G401.6 (cell line): ENCODE data around the gene CDSN.

ENCODE experiments used
- FAIRE-seq: peaks from 2 replicates; lab custom pipeline; 2012; peaks lifted over from hg19 to GRCh38; lab: Jason Lieb, UNC

CDSN gene

GRCh38 chr6:31145386-31145785, 25.1 kb upstream of the CDSN start:
- FAIRE-seq = no peak

GRCh38 chr6:31144970-31145340, 24.7 kb upstream of the CDSN start:
- FAIRE-seq = no peak

DNA sequence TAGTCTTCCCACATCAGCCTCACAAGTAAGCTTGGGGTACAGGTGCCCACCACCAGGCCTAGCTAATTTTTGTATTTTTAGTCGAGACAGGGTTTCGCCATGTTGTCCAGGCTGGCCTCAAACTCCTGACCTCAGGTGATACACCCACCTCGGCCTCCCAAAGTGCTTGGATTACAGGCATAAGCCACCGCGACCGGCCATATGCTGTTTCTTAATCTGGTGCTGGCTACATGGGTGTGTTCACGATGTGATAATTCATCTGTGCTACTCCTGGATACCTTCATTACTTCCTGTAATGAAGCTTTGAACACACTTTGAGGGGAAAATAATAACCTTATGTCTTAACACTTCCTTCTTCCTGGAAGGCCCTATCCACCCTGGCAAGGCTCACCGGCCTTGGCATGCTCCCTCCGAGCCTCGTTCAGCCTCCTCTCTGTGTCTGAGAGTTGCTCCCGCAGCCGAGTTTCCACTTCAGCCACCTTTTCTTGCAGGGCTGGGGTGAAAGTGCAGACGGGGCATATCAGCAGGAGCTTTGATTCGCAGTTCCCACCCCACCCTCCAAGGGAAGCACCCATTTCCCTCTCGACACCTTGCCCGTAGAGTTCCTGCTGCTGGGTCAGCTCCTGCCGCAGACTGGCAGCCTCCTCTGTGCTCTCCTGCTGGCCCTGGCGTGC, 24.2 kb upstream of the CDSN start:
- no peak for FAIRE-seq

- no peak for FAIRE-seq
Measured at GRCh38 chr6:31143148-31143547, 22.9 kb upstream of the CDSN start.

GRCh38 chr6:31142361-31142761, 22.1 kb upstream of the CDSN start:
- no peak for FAIRE-seq

- no peak for FAIRE-seq
Measured at GRCh38 chr6:31140643-31141042, 20.4 kb upstream of the CDSN start.

DNA sequence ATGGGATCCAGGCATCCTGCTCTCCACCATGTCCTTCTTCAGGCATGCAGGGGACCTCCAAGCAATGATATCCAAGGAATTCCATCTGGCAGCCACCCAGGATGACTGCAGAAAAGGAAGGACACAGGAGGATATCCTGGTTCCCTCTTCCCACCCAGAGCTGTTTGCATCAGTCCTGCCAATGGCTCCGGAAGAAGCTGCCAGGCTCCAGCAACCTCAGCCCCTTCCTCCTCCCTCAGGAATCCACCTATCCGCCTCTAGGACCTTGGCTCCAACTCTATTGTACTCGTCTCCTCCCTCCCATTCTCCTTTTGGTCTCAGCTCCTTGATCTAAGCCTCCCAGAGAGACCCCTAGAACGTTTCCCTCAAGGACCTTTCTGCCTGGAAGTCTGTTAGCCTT, 19.4 kb upstream of the CDSN start:
- no peak for FAIRE-seq

GRCh38 chr6:31138982-31139381, 18.7 kb upstream of the CDSN start, which contains the start of gene PSORS1C2:
PSORS1C2 (minus strand) TSS chr6:31139066; CDS start chr6:31139026, 40 bp downstream.
- no peak for FAIRE-seq

DNA sequence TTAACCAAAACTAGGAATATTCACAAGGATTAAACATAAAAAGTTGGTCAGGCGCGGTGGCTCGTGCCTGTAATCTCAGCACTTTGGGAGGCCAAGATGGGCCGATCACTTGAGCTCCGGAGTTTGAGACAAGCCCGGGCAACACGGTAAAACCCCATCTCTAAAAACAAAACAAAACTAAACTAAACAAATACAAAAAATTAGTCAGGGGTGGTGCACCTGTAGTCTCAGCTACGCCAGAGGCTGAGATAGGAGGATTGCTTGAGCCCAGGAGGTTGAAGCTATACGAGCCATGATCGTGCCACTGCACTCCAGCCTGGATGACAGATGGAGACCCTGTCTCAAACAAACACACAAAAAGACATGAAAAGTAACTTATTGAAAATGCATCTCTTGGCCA, 15.5 kb upstream of the CDSN start:
- no peak for FAIRE-seq

DNA sequence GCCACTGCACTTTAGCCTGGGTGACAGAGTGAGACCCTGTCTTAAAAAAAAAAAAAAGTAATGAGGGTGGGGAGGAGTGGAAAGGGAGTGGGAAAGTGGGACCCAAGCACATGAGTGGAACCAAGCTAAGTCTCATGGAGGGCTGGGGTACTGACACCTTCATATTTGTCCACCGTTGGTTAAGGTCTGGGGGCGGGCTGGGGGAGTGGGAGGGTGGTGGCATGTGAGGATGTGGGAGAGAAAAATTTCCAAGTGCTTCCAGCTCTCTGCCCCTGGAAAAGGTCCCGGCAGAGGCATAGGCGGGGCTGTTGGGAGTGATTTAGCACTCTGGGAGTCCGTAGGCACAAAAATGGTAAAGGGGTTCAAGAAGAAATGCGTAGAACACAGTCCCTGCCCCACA, 12.6 kb upstream of the CDSN start:
- FAIRE-seq = no peak

DNA sequence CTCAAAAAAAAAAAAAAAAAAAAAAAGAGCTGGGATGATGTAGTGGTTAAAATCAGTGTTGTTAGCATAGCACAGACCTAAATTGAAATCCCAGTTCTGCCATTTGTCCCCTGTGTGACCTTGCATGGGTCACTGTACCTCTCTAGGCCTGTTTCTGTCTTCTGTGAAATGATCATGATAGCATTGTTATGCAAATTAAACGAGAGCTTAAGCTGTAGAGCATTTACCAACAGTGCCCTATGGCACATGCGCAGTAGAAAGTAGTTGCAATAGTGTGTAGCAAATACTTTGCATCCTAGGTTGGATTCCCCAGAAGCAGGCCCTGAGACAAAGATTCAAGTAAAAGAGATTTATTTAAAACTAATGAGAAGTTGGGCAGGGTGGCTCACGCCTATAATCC, 11.3 kb upstream of the CDSN start:
- no peak for FAIRE-seq

DNA sequence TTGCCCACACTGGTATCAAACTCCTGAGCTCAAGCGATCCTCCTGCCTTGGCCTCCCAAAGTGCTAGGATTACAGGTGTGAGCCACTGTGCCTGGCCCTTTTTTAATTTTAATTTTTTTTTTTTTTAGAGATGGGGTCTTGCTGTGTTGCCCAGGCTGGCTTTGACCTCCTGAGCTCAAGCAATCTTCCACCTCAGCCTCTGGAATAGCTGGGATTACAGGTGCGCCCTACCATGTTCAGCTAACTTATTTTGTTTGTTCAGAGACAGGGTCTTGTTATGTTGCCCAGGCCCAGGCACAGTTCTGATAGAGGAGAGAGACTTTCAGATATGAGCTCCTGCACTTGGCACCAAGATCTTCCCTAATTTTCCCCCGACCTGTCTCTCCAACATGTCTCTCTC, 10.5 kb upstream of the CDSN start:
- FAIRE-seq = no peak

- FAIRE-seq = no peak
Measured at GRCh38 chr6:31129130-31129529, 8.9 kb upstream of the CDSN start.

DNA sequence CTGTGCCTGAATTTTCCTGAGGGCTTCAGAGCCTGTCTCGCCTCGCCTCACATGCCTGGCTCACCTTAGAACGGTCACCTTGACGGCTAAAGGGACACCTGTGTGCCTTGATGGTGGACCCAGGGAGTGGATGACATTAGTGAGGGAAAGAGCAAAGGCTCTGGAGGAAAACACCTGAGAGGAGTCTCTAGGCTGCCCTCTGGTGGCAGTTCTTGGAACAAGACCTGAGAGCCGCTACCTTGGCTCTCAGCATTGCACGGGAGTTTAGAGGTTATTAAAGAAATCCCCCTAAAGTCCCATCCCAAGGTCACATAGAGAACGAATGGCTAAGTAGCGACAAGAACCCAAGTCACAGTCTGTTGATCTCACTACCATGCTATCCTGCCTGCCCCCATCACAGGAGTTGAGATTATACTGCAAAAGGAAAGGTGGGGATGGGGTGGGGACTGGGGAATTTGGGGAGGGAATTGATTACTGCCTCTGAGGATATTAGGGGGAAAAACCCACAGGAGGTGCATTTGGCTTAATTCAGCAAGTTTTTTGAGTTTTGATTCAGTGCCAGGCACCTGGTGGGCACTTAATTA, 7.9 kb upstream of the CDSN start:
- FAIRE-seq = peak; percentile 52

DNA sequence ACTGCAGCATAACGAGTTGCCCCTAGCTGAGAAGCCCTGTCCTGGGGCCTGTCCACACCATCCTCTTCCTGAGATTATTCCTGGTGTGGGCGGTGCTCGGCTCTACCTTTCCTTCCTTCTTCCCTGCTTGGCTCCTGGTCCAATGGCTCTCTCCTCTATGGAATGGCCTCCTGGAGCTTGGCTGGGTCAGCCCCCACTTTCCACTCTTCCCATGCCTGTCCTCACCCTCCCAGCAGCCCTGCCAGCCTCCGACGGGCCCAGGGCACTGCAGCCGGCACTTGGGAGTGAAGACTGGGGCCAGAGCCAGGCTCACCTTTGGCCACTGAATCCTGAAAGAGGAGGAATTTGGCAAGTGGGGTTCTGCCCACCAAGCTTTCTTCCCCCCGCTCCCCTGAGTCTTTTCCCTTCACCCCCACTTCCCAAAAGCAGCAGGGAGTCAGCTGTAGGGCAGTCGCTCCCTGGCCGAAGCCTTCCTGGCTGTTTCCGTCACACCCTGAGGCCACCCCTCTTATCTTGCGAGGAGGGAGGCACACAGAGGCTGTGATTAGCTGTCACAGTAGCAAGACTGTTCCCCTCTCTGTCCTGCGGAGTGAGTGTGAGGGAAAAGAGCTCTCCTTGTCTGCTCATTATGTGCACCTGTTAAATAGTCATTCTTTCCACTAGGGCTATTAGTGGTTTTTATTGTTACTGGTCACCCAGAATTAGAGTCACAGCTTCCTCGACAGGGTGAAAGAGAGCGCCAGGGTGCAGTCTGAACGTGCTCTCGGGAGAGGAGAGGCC, 6.3 kb upstream of the CDSN start:
- FAIRE-seq = no peak

DNA sequence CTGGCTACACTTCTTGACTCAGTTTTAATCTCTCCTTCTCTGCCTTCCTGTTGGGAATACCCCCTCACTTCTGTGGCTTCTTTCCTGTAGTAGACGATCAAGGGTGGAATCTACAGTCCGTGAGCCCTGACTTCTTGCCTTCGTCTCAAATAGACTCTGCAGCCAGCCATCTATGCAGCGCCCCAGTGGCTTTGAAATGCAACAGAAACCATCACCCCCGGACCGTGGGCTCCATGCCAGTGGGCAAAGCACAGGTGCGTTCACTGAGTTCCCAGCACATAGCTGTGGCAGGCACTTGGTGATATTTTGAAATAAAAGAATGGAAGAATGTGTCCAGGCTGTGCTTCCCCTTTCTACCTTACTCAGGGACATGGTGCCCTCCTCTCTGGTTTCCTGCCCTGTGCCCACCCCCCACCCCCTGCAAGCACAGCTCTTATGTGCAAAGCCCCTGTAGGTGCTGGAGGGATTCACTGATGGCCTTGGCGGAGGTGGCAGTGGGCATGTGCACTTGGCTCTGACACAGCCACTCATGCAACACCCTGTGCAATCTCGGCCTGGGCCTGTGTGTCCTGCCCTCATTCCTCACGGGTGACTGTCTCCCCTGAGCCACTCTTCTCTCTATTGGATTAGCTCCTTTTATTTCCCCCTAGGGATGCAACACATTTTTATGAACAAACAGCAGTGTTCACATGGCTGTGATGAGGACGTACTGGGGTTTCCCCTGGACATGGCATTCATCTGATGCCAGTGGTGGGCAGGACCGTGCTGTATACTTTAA, 5.5 kb upstream of the CDSN start:
- no peak for FAIRE-seq

DNA sequence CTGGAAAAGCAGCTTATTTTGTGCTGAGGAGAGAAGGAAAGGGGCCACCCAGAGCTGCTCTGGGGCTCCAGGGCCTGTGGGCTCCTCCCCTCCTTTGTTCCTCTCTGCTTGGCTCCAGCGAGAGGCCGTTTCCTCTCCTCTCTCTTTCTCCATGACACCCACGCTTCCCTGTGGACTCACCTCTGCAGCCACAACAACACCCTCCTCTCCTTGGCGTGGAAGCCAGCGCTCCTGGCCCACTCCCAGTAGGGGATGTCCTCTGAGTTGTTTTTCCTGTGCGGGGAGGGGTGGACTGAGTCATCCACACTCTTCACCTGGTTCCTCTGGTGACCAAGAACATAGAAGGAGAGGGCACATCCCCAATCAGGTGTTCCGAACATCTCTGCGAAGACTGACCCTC, 4.9 kb upstream of the CDSN start:
- FAIRE-seq = no peak

- FAIRE-seq = no peak
Measured at GRCh38 chr6:31122791-31123706, 2.8 kb upstream of the CDSN start.

DNA sequence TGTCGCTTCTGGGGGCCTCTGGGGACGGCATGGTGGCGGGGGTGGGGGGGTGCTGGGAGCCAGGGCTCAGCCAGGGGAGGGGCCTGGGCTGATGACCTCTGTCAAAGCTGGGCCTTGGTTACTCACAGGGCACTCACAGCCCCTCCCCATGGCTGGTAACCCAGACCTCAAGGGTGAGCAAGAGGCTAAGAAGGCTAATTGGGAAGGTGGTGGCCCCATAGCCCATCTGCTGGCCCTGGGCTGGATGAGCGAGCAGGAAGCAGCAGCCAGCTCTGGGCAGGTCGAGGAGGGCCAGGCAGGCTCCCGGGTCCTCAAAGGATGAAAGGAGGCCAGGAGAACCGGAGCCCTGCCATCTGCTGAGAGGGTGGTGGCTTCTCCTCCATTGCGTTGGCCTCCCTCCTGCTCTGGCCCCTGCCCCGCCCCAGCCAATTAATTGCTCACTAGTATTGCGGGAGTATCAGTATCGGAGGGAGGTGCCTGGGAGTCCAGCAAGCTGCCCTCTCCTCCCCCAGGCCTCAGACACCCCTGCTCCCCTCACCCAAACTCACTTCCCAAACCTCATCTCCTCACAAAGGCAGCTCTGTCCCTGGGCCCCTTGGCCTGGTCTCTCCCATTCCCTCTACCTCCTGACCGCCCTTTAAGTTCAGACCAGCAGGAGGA, 1.0 kb upstream of the CDSN start:
- no peak for FAIRE-seq

DNA sequence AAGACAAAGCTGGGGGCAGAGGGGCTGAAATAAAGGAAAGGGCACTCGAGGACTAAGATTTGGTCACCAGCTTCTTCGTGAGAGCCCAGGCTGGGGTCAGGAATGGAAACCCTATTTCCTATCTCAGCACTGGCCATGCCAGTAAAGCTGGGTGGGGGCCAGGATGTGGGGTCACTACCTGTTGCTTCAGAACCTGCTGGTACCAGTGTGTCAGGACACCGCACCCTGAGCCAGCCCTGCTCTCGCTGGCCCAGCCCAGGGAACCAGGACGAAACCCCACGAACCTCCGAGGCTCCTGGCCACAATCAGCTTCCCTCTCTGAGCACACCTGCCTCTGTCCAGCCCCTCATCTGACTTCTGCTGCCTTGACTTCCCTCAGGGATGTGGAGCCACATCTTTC, 2.1 kb downstream of the CDSN start:
- no peak for FAIRE-seq

GRCh38 chr6:31116661-31117385, 3.4 kb downstream of the CDSN start:
- no peak for FAIRE-seq
